Mesendoderm (in vitro differentiated cells): ENCODE measurements around the gene SPTB.

Experiments
- DNase-seq: peaks from one replicate; pipeline ENCODE4 v3.0.0; 2013
- H2AK5ac ChIP-seq: 2 replicates; pipeline ENCODE4 v1.6.1; 2013; ENCODE audit warnings: low read length, inconsistent platforms
- H2BK120ac ChIP-seq: 2 replicates; pipeline ENCODE4 v1.6.1; 2013; ENCODE audit warnings: low read depth, mild to moderate bottlenecking, low read length, moderate library complexity, mixed read lengths
- H2BK15ac ChIP-seq: replicated peaks from 2 replicates; pipeline ENCODE4 v1.6.1; 2013; ENCODE audit warnings: low read depth, mild to moderate bottlenecking, moderate library complexity
- H2BK5ac ChIP-seq: 2 replicates; pipeline ENCODE4 v1.6.1; 2013; ENCODE audit warnings: low read length, inconsistent platforms
- H3K18ac ChIP-seq: 2 replicates; pipeline ENCODE4 v1.6.1; 2013; ENCODE audit warnings: mild to moderate bottlenecking, low read length, mixed read lengths
- H3K23ac ChIP-seq: one replicate; pipeline ENCODE4 v1.6.1; 2013; ENCODE audit warnings: low read length
- H3K27ac ChIP-seq: 2 replicates; pipeline ENCODE4 v1.5.1; 2013; ENCODE audit warnings: low read depth, mild to moderate bottlenecking, inconsistent platforms, low read length, moderate library complexity
- H3K27me3 ChIP-seq: 2 replicates; pipeline ENCODE4 v1.6.1; 2013; ENCODE audit warnings: low read length, control low read depth, mild to moderate bottlenecking, inconsistent platforms; ENCODE audit not compliant: insufficient read depth, poor library complexity
- H3K36me3 ChIP-seq: 2 replicates; pipeline ENCODE4 v1.6.1; 2013; ENCODE audit warnings: low read length, inconsistent platforms; ENCODE audit not compliant: control insufficient read depth, insufficient read depth
- H3K4ac ChIP-seq: one replicate; pipeline ENCODE4 v1.6.1; 2013; ENCODE audit warnings: low read depth, mild to moderate bottlenecking, low read length, moderate library complexity
- H3K4me1 ChIP-seq: 2 replicates; pipeline ENCODE4 v1.6.1; 2013; ENCODE audit warnings: low read depth, low read length, inconsistent platforms; ENCODE audit not compliant: control insufficient read depth
- H3K4me2 ChIP-seq: 2 replicates; pipeline ENCODE4 v1.6.1; 2013; ENCODE audit warnings: low read length
- H3K4me3 ChIP-seq: 2 replicates; pipeline ENCODE4 v1.5.1; 2013; ENCODE audit warnings: mild to moderate bottlenecking, low read length
- H3K56ac ChIP-seq: one replicate; pipeline ENCODE4 v1.6.1; 2013; ENCODE audit warnings: low read length
- H3K79me1 ChIP-seq: 2 replicates; pipeline ENCODE4 v1.6.1; 2013; ENCODE audit warnings: low read length, inconsistent platforms
- H3K79me2 ChIP-seq: 2 replicates; pipeline ENCODE4 v1.6.1; 2013; ENCODE audit warnings: mild to moderate bottlenecking, low read length; ENCODE audit not compliant: control insufficient read depth, insufficient read depth
- H3K9ac ChIP-seq: 2 replicates; pipeline ENCODE4 v1.6.1; 2013; ENCODE audit warnings: low read length, inconsistent platforms
- H4K5ac ChIP-seq: one replicate; pipeline ENCODE4 v1.6.1; 2013; ENCODE audit warnings: low read length
- H4K8ac ChIP-seq: one replicate; pipeline ENCODE4 v1.6.1; 2013; ENCODE audit warnings: low read depth, mild to moderate bottlenecking, control low read depth, low read length, moderate library complexity
- WGBS: extraction: QIAGEN DNeasy Blood & Tissue Kit; methylation state at CpG from one replicate; pipeline ENCODE4 v1.1.7; 2013; ENCODE audit warnings: low lambda C conversion rate, missing lambda C conversion rate; ENCODE audit not compliant: insufficient coverage; ENCODE audit errors: extremely low coverage; 5-methylcytosine and 5-hydroxymethylcytosine counted together

Gene SPTB

GRCh38 chr14:64754685-64755084, 125.0 kb downstream of the SPTB start:
- Histone ChIP-seq H3K4me2 (no peak overlapping the region), H2BK120ac (no peak overlapping the region), H3K27me3 (no peaks in the 10 kb centered on the region), H2AK5ac (no peak overlapping the region), H3K79me1 (no peaks in the 10 kb centered on the region), H3K18ac (no peak overlapping the region), H3K4me3 (no peak overlapping the region), H2BK5ac (no peak overlapping the region), H4K5ac (no peak overlapping the region), H3K9ac (no peak overlapping the region), H3K4ac (no peak overlapping the region), H3K4me1 (peaks cover 19% of the 10 kb centered on the region), H2BK15ac (no peak overlapping the region), H3K56ac (no peak overlapping the region), H3K36me3 (no peaks in the 10 kb centered on the region), H3K27ac (no peak overlapping the region), H3K79me2 (no peaks in the 10 kb centered on the region), H3K23ac (no peak overlapping the region), H4K8ac (no peak overlapping the region)
- no CpG with 5 or more reads among the region's 5 CpGs for WGBS
- no peak for DNase-seq

DNA sequence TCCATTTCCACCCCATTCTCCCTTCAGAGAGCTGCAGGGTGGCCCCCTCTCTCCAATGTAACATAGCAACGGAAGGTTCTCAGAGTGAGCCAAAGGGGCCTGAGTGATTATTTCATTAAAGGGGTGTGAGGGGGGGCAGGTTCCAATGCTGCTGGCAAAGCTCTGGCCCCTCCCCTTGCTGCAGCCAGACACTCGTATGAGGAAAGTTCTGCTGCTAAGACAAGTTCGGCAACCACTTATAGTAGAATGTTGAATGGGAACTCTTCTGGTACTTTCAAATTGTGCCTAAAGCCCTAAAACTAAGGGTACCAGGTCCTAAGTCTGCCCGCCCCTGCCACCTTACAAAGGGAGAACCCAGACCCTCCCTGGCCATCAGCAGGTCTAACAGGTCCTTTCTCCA, 125.7 kb downstream of the SPTB start:
- no peak overlapping the region for H3K9ac ChIP-seq
- H3K27me3 ChIP-seq = no peaks in the 10 kb centered on the region
- no peak overlapping the region for H4K5ac ChIP-seq
- H3K27ac ChIP-seq = no peak overlapping the region
- no peak overlapping the region for H3K23ac ChIP-seq
- no peak overlapping the region for H3K18ac ChIP-seq
- no peaks in the 10 kb centered on the region for H3K79me1 ChIP-seq
- no peak overlapping the region for H2BK15ac ChIP-seq
- no peaks in the 10 kb centered on the region for H3K79me2 ChIP-seq
- no peak overlapping the region for H2BK5ac ChIP-seq
- H2BK120ac ChIP-seq = no peak overlapping the region
- no peak overlapping the region for H3K4me3 ChIP-seq
- H3K4me1 ChIP-seq = peaks cover 12% of the 10 kb centered on the region
- H3K4me2 ChIP-seq = no peak overlapping the region
- no CpG with 5 or more reads among the region's 4 CpGs for WGBS
- no peak overlapping the region for H4K8ac ChIP-seq
- no peak overlapping the region for H2AK5ac ChIP-seq
- H3K4ac ChIP-seq = no peak overlapping the region
- no peak overlapping the region for H3K56ac ChIP-seq
- DNase-seq = no peak
- H3K36me3 ChIP-seq = no peaks in the 10 kb centered on the region

- DNase-seq = no peak
- no peaks in the 10 kb centered on the region for H3K36me3 ChIP-seq
- H3K56ac ChIP-seq = no peak overlapping the region
- no peaks in the 10 kb centered on the region for H3K79me1 ChIP-seq
- no peak overlapping the region for H3K4me3 ChIP-seq
- H3K27me3 ChIP-seq = no peaks in the 10 kb centered on the region
- no peak overlapping the region for H3K9ac ChIP-seq
- no peak overlapping the region for H3K23ac ChIP-seq
- H4K8ac ChIP-seq = no peak overlapping the region
- H3K79me2 ChIP-seq = no peaks in the 10 kb centered on the region
- no peak overlapping the region for H3K4me2 ChIP-seq
- H2BK15ac ChIP-seq = no peak overlapping the region
- H2BK120ac ChIP-seq = no peak overlapping the region
- H3K27ac ChIP-seq = no peak overlapping the region
- no peak overlapping the region for H3K4ac ChIP-seq
- no peak overlapping the region for H2BK5ac ChIP-seq
- peaks cover 9% of the 10 kb centered on the region for H3K4me1 ChIP-seq
- no peak overlapping the region for H4K5ac ChIP-seq
- H2AK5ac ChIP-seq = no peak overlapping the region
- no CpG with 5 or more reads among the region's 13 CpGs for WGBS
- no peak overlapping the region for H3K18ac ChIP-seq
Measured at GRCh38 chr14:64753374-64753773, 126.3 kb downstream of the SPTB start.

GRCh38 chr14:64752909-64753308, 126.8 kb downstream of the SPTB start:
- no peak overlapping the region for H2AK5ac ChIP-seq
- no peak for DNase-seq
- H3K79me2 ChIP-seq = no peaks in the 10 kb centered on the region
- no peak overlapping the region for H4K5ac ChIP-seq
- H3K27me3 ChIP-seq = no peaks in the 10 kb centered on the region
- H3K18ac ChIP-seq = no peak overlapping the region
- H3K4me3 ChIP-seq = no peak overlapping the region
- H3K4me2 ChIP-seq = no peak overlapping the region
- no peaks in the 10 kb centered on the region for H3K79me1 ChIP-seq
- H3K27ac ChIP-seq = no peak overlapping the region
- no peak overlapping the region for H3K56ac ChIP-seq
- no peak overlapping the region for H2BK120ac ChIP-seq
- no CpG with 5 or more reads among the region's 6 CpGs for WGBS
- no peak overlapping the region for H2BK5ac ChIP-seq
- H4K8ac ChIP-seq = no peak overlapping the region
- no peak overlapping the region for H3K23ac ChIP-seq
- no peak overlapping the region for H3K9ac ChIP-seq
- H3K4ac ChIP-seq = no peak overlapping the region
- H2BK15ac ChIP-seq = no peak overlapping the region
- peaks cover 5% of the 10 kb centered on the region for H3K4me1 ChIP-seq
- no peaks in the 10 kb centered on the region for H3K36me3 ChIP-seq

GRCh38 chr14:64748995-64749714, 130.6 kb downstream of the SPTB start:
- Histone ChIP-seq H2BK15ac (no peak overlapping the region), H2AK5ac (no peak overlapping the region), H3K9ac (no peak overlapping the region), H3K23ac (no peak overlapping the region), H3K27me3 (no peaks in the 10 kb centered on the region), H3K56ac (no peak overlapping the region), H3K18ac (no peak overlapping the region), H3K4me2 (no peak overlapping the region), H2BK5ac (no peak overlapping the region), H3K79me1 (no peaks in the 10 kb centered on the region), H3K27ac (no peak overlapping the region), H3K4ac (no peak overlapping the region), H3K36me3 (peaks cover under 1% of the 10 kb centered on the region), H2BK120ac (no peak overlapping the region), H3K4me3 (no peak overlapping the region), H4K8ac (no peak overlapping the region), H4K5ac (no peak overlapping the region), H3K4me1 (no peaks in the 10 kb centered on the region), H3K79me2 (no peaks in the 10 kb centered on the region)
- DNase-seq = no peak
- WGBS = no CpG with 5 or more reads among the region's 51 CpGs

GRCh38 chr14:64748521-64748920, 131.2 kb downstream of the SPTB start:
- no peak overlapping the region for H3K4me2 ChIP-seq
- no peak overlapping the region for H3K23ac ChIP-seq
- H3K36me3 ChIP-seq = peaks cover 3% of the 10 kb centered on the region
- H2AK5ac ChIP-seq = no peak overlapping the region
- H4K8ac ChIP-seq = no peak overlapping the region
- H3K18ac ChIP-seq = no peak overlapping the region
- no peak overlapping the region for H2BK15ac ChIP-seq
- H4K5ac ChIP-seq = no peak overlapping the region
- H3K27me3 ChIP-seq = no peaks in the 10 kb centered on the region
- no peak overlapping the region for H2BK120ac ChIP-seq
- H3K9ac ChIP-seq = no peak overlapping the region
- H3K79me1 ChIP-seq = no peaks in the 10 kb centered on the region
- no peaks in the 10 kb centered on the region for H3K4me1 ChIP-seq
- no peak overlapping the region for H3K27ac ChIP-seq
- no peaks in the 10 kb centered on the region for H3K79me2 ChIP-seq
- DNase-seq = no peak
- H3K4ac ChIP-seq = no peak overlapping the region
- no peak overlapping the region for H2BK5ac ChIP-seq
- WGBS = no CpG with 5 or more reads among the region's 6 CpGs
- no peak overlapping the region for H3K56ac ChIP-seq
- H3K4me3 ChIP-seq = no peak overlapping the region
